GM19468 (cell line): ENCODE data around the gene ITPRID2.
"Not testable (repeated sequence)": the region's sequence is repeated elsewhere in the genome, so short reads cannot be mapped to it uniquely, and the experiment has no call there.

ENCODE experiments used
- ATAC-seq: cut with Tn5 transposase; IDR thresholded peaks from one replicate; pipeline ENCODE4 v1.9.1; 2021; ENCODE audit warnings: mild to moderate bottlenecking, moderate library complexity, moderate number of reproducible peaks; ENCODE audit not compliant: unreplicated experiment; ENCODE audit errors: extremely low read depth

ITPRID2 gene

GRCh38 chr2:181954538-181954883, 63.0 kb downstream of the ITPRID2 start:
- ATAC-seq, result no peak

- no peak for ATAC-seq
These were observed 63.5 kb downstream of the ITPRID2 start for GRCh38 chr2:181955010-181955409.

- not testable (repeated sequence) for ATAC-seq
These were observed 64.3 kb downstream of the ITPRID2 start for GRCh38 chr2:181955866-181956265.

- no peak for ATAC-seq
These were observed 66.1 kb downstream of the ITPRID2 start for GRCh38 chr2:181957668-181958067.

GRCh38 chr2:181958726-181959125, 67.2 kb downstream of the ITPRID2 start:
- no peak for ATAC-seq

- no peak for ATAC-seq
These were observed 68.0 kb downstream of the ITPRID2 start for GRCh38 chr2:181959508-181959907.

- not testable (repeated sequence) for ATAC-seq
These were observed 69.6 kb downstream of the ITPRID2 start for GRCh38 chr2:181961167-181961566.

GRCh38 chr2:181962142-181962541, 70.6 kb downstream of the ITPRID2 start:
- ATAC-seq, result no peak

- ATAC-seq, result no peak
These were observed 78.7 kb downstream of the ITPRID2 start for GRCh38 chr2:181970160-181970794.

GRCh38 chr2:181971032-181971431, 79.5 kb downstream of the ITPRID2 start:
- ATAC-seq, result no peak

- ATAC-seq, result no peak
These were observed 81.1 kb downstream of the ITPRID2 start for GRCh38 chr2:181972431-181973170.

- ATAC-seq, result no peak
These were observed 81.7 kb downstream of the ITPRID2 start for GRCh38 chr2:181973171-181973783.

- no peak for ATAC-seq
These were observed 86.3 kb downstream of the ITPRID2 start for GRCh38 chr2:181977661-181978350.

- no peak for ATAC-seq
These were observed 87.0 kb downstream of the ITPRID2 start for GRCh38 chr2:181978351-181979150.
